Neural cell (in vitro differentiated cells): ENCODE measurements around the gene LILRB5. TPM values are rescaled to one million over a fixed set of nuclear protein-coding genes. Genes with fewer than 3 reads are reported as not detected.
"Not testable (repeated sequence)": the region's sequence is repeated elsewhere in the genome, so short reads cannot be mapped to it uniquely, and the experiment has no call there.

Experiments used
- H2AFZ ChIP-seq: fragments of 200-600, 300-800 bp; sonication (generic), shearing (Covaris generic); 2 replicates; pipeline ENCODE4 v1.6.0; 2014; ENCODE audit warnings: low read depth, mild to moderate bottlenecking, antibody characterized with exemption, low read length, moderate library complexity
- H3F3A ChIP-seq: fragments of 200-600 bp; shearing (Covaris generic); 2 replicates; pipeline ENCODE4 v1.6.1; 2016; ENCODE audit warnings: mild to moderate bottlenecking, moderate library complexity, mixed read lengths, antibody characterized with exemption, low read length; ENCODE audit not compliant: insufficient read depth, poor library complexity, severe bottlenecking
- H3K27ac ChIP-seq: fragments of 200-600, 300-800 bp; sonication (generic), shearing (Covaris generic); 2 replicates; pipeline ENCODE4 v1.5.1; 2014; ENCODE audit warnings: mild to moderate bottlenecking, low read length, moderate library complexity
- H3K27me3 ChIP-seq: fragments of 300-800, 200-600 bp; sonication (generic), shearing (Covaris generic); 2 replicates; pipeline ENCODE4 v1.6.0; 2014; ENCODE audit warnings: mild to moderate bottlenecking, low read depth, low read length, moderate library complexity; ENCODE audit not compliant: insufficient read depth
- H3K36me3 ChIP-seq: fragments of 300-800, 200-600 bp; sonication (generic), shearing (Covaris generic); 2 replicates; pipeline ENCODE4 v1.5.1; 2014; ENCODE audit warnings: mild to moderate bottlenecking, antibody characterized with exemption, low read length, moderate library complexity; ENCODE audit not compliant: insufficient read depth
- H3K4me2 ChIP-seq: fragments of 300-800, 200-600 bp; sonication (generic), shearing (Covaris generic); 2 replicates; pipeline ENCODE4 v1.6.0; 2014; ENCODE audit warnings: mild to moderate bottlenecking, low read length
- H3K4me3 ChIP-seq: fragments of 300-800, 200-600 bp; sonication (generic), shearing (Covaris generic); 2 replicates; pipeline ENCODE4 v1.5.1; 2014; ENCODE audit warnings: mild to moderate bottlenecking, low read length, moderate library complexity
- H3K79me2 ChIP-seq: fragments of 200-600 bp; shearing (Covaris generic); replicated peaks from 2 replicates; pipeline ENCODE4 v1.6.0; 2014; ENCODE audit warnings: mild to moderate bottlenecking, low read length, moderate library complexity; ENCODE audit not compliant: insufficient read depth
- H3K9ac ChIP-seq: fragments of 300-800, 200-600 bp; sonication (generic), shearing (Covaris generic); 2 replicates; pipeline ENCODE4 v1.6.1; 2016; ENCODE audit warnings: mild to moderate bottlenecking, low read length, mixed read lengths
- H3K9me2 ChIP-seq: fragments of 200-600 bp; shearing (Covaris generic); 2 replicates; pipeline ENCODE4 v1.6.1; 2016; ENCODE audit warnings: mild to moderate bottlenecking, low read length, mixed read lengths; ENCODE audit not compliant: insufficient read depth
- H3K9me3 ChIP-seq: fragments of 200-600, 300-800 bp; sonication (generic), shearing (Covaris generic); 2 replicates; pipeline ENCODE4 v1.6.1; 2016; ENCODE audit warnings: mild to moderate bottlenecking, mixed run types, low read length, moderate library complexity, mixed read lengths
- H4K20me1 ChIP-seq: fragments of 200-600 bp; shearing (Covaris generic); 2 replicates; pipeline ENCODE4 v1.6.1; 2016; ENCODE audit warnings: mild to moderate bottlenecking, mixed run types; ENCODE audit not compliant: insufficient read depth
- CTCF ChIP-seq: fragments of 450-650 bp; IDR thresholded peaks from 2 replicates; pipeline ENCODE4 v1.5.1; 2014; ENCODE audit warnings: antibody characterized with exemption, mild to moderate bottlenecking, moderate library complexity; ENCODE audit not compliant: poor library complexity, severe bottlenecking
- EP300 ChIP-seq: fragments of 450-650 bp; conservative IDR thresholded peaks from 2 replicates; pipeline ENCODE4 v1.6.1; 2014; ENCODE audit warnings: antibody characterized with exemption, mild to moderate bottlenecking, moderate library complexity; ENCODE audit not compliant: poor library complexity, severe bottlenecking
- EZH2 ChIP-seq: fragments of 200-600, 300-800 bp; shearing (Covaris generic), sonication (generic); IDR thresholded peaks from 2 replicates; pipeline ENCODE4 v1.6.1; 2014; ENCODE audit warnings: antibody characterized with exemption, low read length, borderline replicate concordance, mild to moderate bottlenecking; ENCODE audit not compliant: insufficient read depth, poor library complexity, severe bottlenecking
- MXI1 ChIP-seq: fragments of 450-650 bp; conservative IDR thresholded peaks from 2 replicates; pipeline ENCODE4 v1.6.1; 2014; ENCODE audit warnings: antibody characterized with exemption, mild to moderate bottlenecking; ENCODE audit not compliant: poor library complexity, severe bottlenecking
- POLR2AphosphoS5 ChIP-seq: IDR thresholded peaks from 2 replicates; pipeline ENCODE4 v1.6.1; 2012
- RAD21 ChIP-seq: fragments of 450-650 bp; conservative IDR thresholded peaks from 2 replicates; pipeline ENCODE4 v1.6.1; 2014; ENCODE audit warnings: antibody characterized with exemption, mild to moderate bottlenecking, moderate library complexity
- REST ChIP-seq: IDR thresholded peaks from 2 replicates; pipeline ENCODE4 v1.6.1; 2012; ENCODE audit warnings: borderline replicate concordance
- SMC3 ChIP-seq: fragments of 450-650 bp; conservative IDR thresholded peaks from 2 replicates; pipeline ENCODE4 v1.6.1; 2014; ENCODE audit warnings: antibody characterized with exemption, mild to moderate bottlenecking, moderate library complexity; ENCODE audit not compliant: poor library complexity
- TAF1 ChIP-seq: IDR thresholded peaks from 2 replicates; pipeline ENCODE4 v1.6.1; 2012; ENCODE audit warnings: low read depth
- polyA plus RNA-seq: library from polyadenylated mRNA; depleted of rRNA; stranded (reverse); fragments of >200 nt; gene quantifications from 2 replicates; pipeline ENCODE4 v1.2.3, GENCODE V29; 2014

Gene LILRB5
- polyA plus RNA-seq, 1 donor from 2014 or later: not detected

- no peaks in the 10 kb centered on the region for H3K9me2 ChIP-seq
- H3K4me2 ChIP-seq: no peak overlapping the region
- H3K9me3 ChIP-seq: no peaks in the 10 kb centered on the region
- H2AFZ ChIP-seq: no peak overlapping the region
- H3K4me3 ChIP-seq: no peak overlapping the region
- H3K9ac ChIP-seq: no peak overlapping the region
- TF ChIP-seq MXI1: no peak
- no peak for TF ChIP-seq POLR2AphosphoS5
- no peak for TF ChIP-seq EP300
- no peaks in the 10 kb centered on the region for H3K79me2 ChIP-seq
- H3F3A ChIP-seq: no peaks in the 10 kb centered on the region
- H3K27ac ChIP-seq: no peak overlapping the region
- H3K36me3 ChIP-seq: no peaks in the 10 kb centered on the region
- H4K20me1 ChIP-seq: no peaks in the 10 kb centered on the region
- no peaks in the 10 kb centered on the region for H3K27me3 ChIP-seq
These were observed 40.2 kb downstream of the LILRB5 start for GRCh38 chr19:54216869-54217268.

GRCh38 chr19:54214734-54215133, 42.3 kb downstream of the LILRB5 start:
- not testable (repeated sequence) for H3K79me2 ChIP-seq, H2AFZ ChIP-seq, H3K9me3 ChIP-seq, H3K4me3 ChIP-seq, H3K4me2 ChIP-seq, H3K9ac ChIP-seq, H3K36me3 ChIP-seq, H4K20me1 ChIP-seq, H3K9me2 ChIP-seq, H3K27ac ChIP-seq, H3K27me3 ChIP-seq, H3F3A ChIP-seq

- H3K4me3 ChIP-seq, H4K20me1 ChIP-seq, H3K9me2 ChIP-seq, H3K9ac ChIP-seq, H3K4me2 ChIP-seq, H3K9me3 ChIP-seq, H3K36me3 ChIP-seq, H3K79me2 ChIP-seq, H3K27me3 ChIP-seq, H2AFZ ChIP-seq, H3K27ac ChIP-seq, H3F3A ChIP-seq: not testable (repeated sequence)
These were observed 42.9 kb downstream of the LILRB5 start for GRCh38 chr19:54214217-54214616.

- H3K9me3 ChIP-seq: no peaks in the 10 kb centered on the region
- TF ChIP-seq POLR2AphosphoS5 (no peak), EZH2 (no peak), CTCF (no peak), MXI1 (no peak), EP300 (no peak), SMC3 (no peak), REST (no peak), TAF1 (no peak), RAD21 (no peak)
- no peaks in the 10 kb centered on the region for H3F3A ChIP-seq
- no peaks in the 10 kb centered on the region for H3K9me2 ChIP-seq
- no peak overlapping the region for H3K27ac ChIP-seq
- H2AFZ ChIP-seq: no peak overlapping the region
- no peaks in the 10 kb centered on the region for H3K79me2 ChIP-seq
- no peak overlapping the region for H3K4me2 ChIP-seq
- no peaks in the 10 kb centered on the region for H3K27me3 ChIP-seq
- H4K20me1 ChIP-seq: no peaks in the 10 kb centered on the region
- no peak overlapping the region for H3K9ac ChIP-seq
- no peak overlapping the region for H3K4me3 ChIP-seq
- no peaks in the 10 kb centered on the region for H3K36me3 ChIP-seq
These were observed 45.8 kb downstream of the LILRB5 start for GRCh38 chr19:54211235-54211634.
